IMR-90 (cell line): ENCODE results near the gene ECT2. TPM values are rescaled to one million over a fixed set of nuclear protein-coding genes. Genes with fewer than 3 reads are reported as not detected.

Experiments
- ATAC-seq: fragments of 200-7000 bp; cut with Tn5 transposase; 2 replicates; pipeline ENCODE4 v1.9.1; 2020; ENCODE audit warnings: low read depth, mild to moderate bottlenecking, moderate library complexity
- BruUV-seq: library from RNA; stranded (reverse); fragments of 400-500 nt; replicated peaks from 2 replicates; lab custom pipeline; 2021; lab: Mats Ljungman, UMichigan
- CTCF ChIA-PET: fragments of 300-600 bp; formaldehyde crosslinking; extraction: SDS; loops from one replicate; lab custom pipeline; 2021; ENCODE audit warnings: antibody characterized with exemption; lab: Yijun Ruan, JAX
- POLR2A ChIA-PET: fragments of 300-600 bp; sonication (Branson Sonifier 250); formaldehyde crosslinking; loops from one replicate; lab custom pipeline; 2022; ENCODE audit warnings: antibody characterized with exemption; ENCODE audit not compliant: unreplicated experiment; lab: Charles Lee
- DNase-seq: peaks from one replicate; pipeline ENCODE4 v3.0.0; 2013
- H2AFZ ChIP-seq: replicated peaks from 2 replicates; pipeline ENCODE3; 2013; ENCODE audit warnings: low read length, mild to moderate bottlenecking; ENCODE audit not compliant: poor library complexity
- H2AK5ac ChIP-seq: 2 replicates; pipeline ENCODE4 v1.6.1; 2013; ENCODE audit warnings: low read depth, low read length, inconsistent platforms
- H2AK9ac ChIP-seq: replicated peaks from 2 replicates; pipeline ENCODE3; 2013; ENCODE audit warnings: mild to moderate bottlenecking, low read depth, low read length, moderate library complexity; ENCODE audit not compliant: poor library complexity
- H2BK120ac ChIP-seq: 2 replicates; pipeline ENCODE4 v1.6.1; 2013; ENCODE audit warnings: low read depth, low read length, inconsistent platforms
- H2BK15ac ChIP-seq: 3 replicates; pipeline ENCODE4 v1.6.1; 2013; ENCODE audit warnings: low read depth, low read length, inconsistent platforms
- H2BK20ac ChIP-seq: 2 replicates; pipeline ENCODE4 v1.6.1; 2013; ENCODE audit warnings: low read depth, mild to moderate bottlenecking, inconsistent platforms, low read length, moderate library complexity
- H2BK5ac ChIP-seq: 2 replicates; pipeline ENCODE4 v1.6.1; 2013; ENCODE audit warnings: mild to moderate bottlenecking, low read depth, low read length, inconsistent platforms; ENCODE audit not compliant: poor library complexity, severe bottlenecking
- H3K14ac ChIP-seq: replicated peaks from 2 replicates; pipeline ENCODE4 v1.6.1; 2013; ENCODE audit warnings: low read depth, low read length, inconsistent platforms
- H3K18ac ChIP-seq: 2 replicates; pipeline ENCODE4 v1.6.1; 2013; ENCODE audit warnings: low read depth, low read length, control low read depth
- H3K23ac ChIP-seq: 2 replicates; pipeline ENCODE4 v1.6.1; 2013; ENCODE audit warnings: low read depth, low read length, inconsistent platforms
- H3K27ac ChIP-seq: 2 replicates; pipeline ENCODE4 v1.5.1; 2013; ENCODE audit warnings: mild to moderate bottlenecking, control low read depth, low read length; ENCODE audit not compliant: insufficient read depth
- H3K27me3 ChIP-seq: 2 replicates; pipeline ENCODE4 v1.6.1; 2013; ENCODE audit warnings: low read length; ENCODE audit not compliant: control insufficient read depth, insufficient read depth
- H3K36me3 ChIP-seq: 2 replicates; pipeline ENCODE4 v1.6.1; 2013; ENCODE audit warnings: low read length, mixed read lengths; ENCODE audit not compliant: control insufficient read depth, insufficient read depth
- H3K4ac ChIP-seq: 2 replicates; pipeline ENCODE4 v1.6.1; 2013; ENCODE audit warnings: low read depth, low read length, inconsistent platforms
- H3K4me1 ChIP-seq: 2 replicates; pipeline ENCODE4 v1.6.1; 2013; ENCODE audit warnings: low read length, mixed read lengths; ENCODE audit not compliant: control insufficient read depth, insufficient read depth
- H3K4me2 ChIP-seq: 2 replicates; pipeline ENCODE4 v1.6.1; 2013; ENCODE audit warnings: low read depth, mild to moderate bottlenecking, control low read depth, low read length, moderate library complexity
- H3K4me3 ChIP-seq: 2 replicates; pipeline ENCODE4 v1.5.1; 2013; ENCODE audit warnings: low read depth, mild to moderate bottlenecking, control low read depth, low read length, moderate library complexity; ENCODE audit not compliant: insufficient read depth
- H3K56ac ChIP-seq: 2 replicates; pipeline ENCODE4 v1.6.1; 2013; ENCODE audit warnings: low read length, inconsistent platforms; ENCODE audit not compliant: insufficient read depth; ENCODE audit errors: extremely low read depth
- H3K79me1 ChIP-seq, 2 experiments: 2 replicates each; pipeline ENCODE4 v1.6.1; 2013; ENCODE audit warnings: low read length in 2 of 2, inconsistent platforms in 1 of 2, low read depth in 1 of 2
- H3K9ac ChIP-seq: 2 replicates; pipeline ENCODE4 v1.6.1; 2013; ENCODE audit warnings: low read depth, low read length, control low read depth
- H3K9me1 ChIP-seq: 2 replicates; pipeline ENCODE4 v1.6.1; 2013; ENCODE audit warnings: low read length, inconsistent platforms; ENCODE audit not compliant: insufficient read depth
- H3K9me3 ChIP-seq: 2 replicates; pipeline ENCODE4 v1.6.1; 2013; ENCODE audit warnings: low read length; ENCODE audit not compliant: control insufficient read depth, insufficient read depth
- H4K20me1 ChIP-seq: 2 replicates; pipeline ENCODE4 v1.6.1; 2013; ENCODE audit warnings: low read length, inconsistent platforms; ENCODE audit not compliant: insufficient read depth
- H4K5ac ChIP-seq: 2 replicates; pipeline ENCODE4 v1.6.1; 2013; ENCODE audit warnings: mild to moderate bottlenecking, low read depth, low read length, control low read depth
- H4K8ac ChIP-seq, 2 experiments: 2 replicates each; pipeline ENCODE4 v1.6.1; 2013; ENCODE audit warnings: low read depth in 2 of 2, low read length in 2 of 2, control low read depth in 1 of 2, inconsistent platforms in 1 of 2
- H4K91ac ChIP-seq: 2 replicates; pipeline ENCODE4 v1.6.1; 2013; ENCODE audit warnings: low read depth, low read length, inconsistent platforms; ENCODE audit not compliant: insufficient read depth
- BHLHE40 ChIP-seq: fragments of 150-350 bp; IDR thresholded peaks from 2 replicates; pipeline ENCODE4 v1.6.1; 2016; ENCODE audit warnings: mild to moderate bottlenecking, low read depth, low read length
- CEBPB ChIP-seq: IDR thresholded peaks from 2 replicates; pipeline ENCODE4 v1.6.1; 2012; ENCODE audit warnings: low read depth, low read length, improper control_type of control experiment
- ELK1 ChIP-seq: fragments of 150-350 bp; IDR thresholded peaks from 2 replicates; pipeline ENCODE4 v1.6.1; 2016; ENCODE audit warnings: low read depth, mild to moderate bottlenecking, low read length, moderate library complexity, borderline replicate concordance
- MXI1 ChIP-seq: IDR thresholded peaks from 2 replicates; pipeline ENCODE4 v1.6.1; 2012; ENCODE audit warnings: low read depth, mild to moderate bottlenecking, low read length, moderate library complexity, borderline replicate concordance
- RAD21 ChIP-seq: IDR thresholded peaks from 2 replicates; pipeline ENCODE4 v1.6.1; 2012; ENCODE audit warnings: low read length, improper control_type of control experiment
- RCOR1 ChIP-seq: IDR thresholded peaks from 2 replicates; pipeline ENCODE4 v1.6.1; 2012; ENCODE audit warnings: mild to moderate bottlenecking, low read length, improper control_type of control experiment; ENCODE audit not compliant: insufficient replicate concordance
- RFX5 ChIP-seq: IDR thresholded peaks from 2 replicates; pipeline ENCODE4 v1.8.0; 2012; ENCODE audit warnings: low read depth, mild to moderate bottlenecking, low read length, moderate library complexity
- dilution Hi-C: fragments of 300-500 bp; cut with HindIII; formaldehyde crosslinking; loops from one replicate; pipeline ENCODE4 v1.14.3; 2018; ENCODE audit warnings: low sequenced_read_pairs; ENCODE audit not compliant: unreplicated experiment
- in situ Hi-C: fragments of 300-500 bp; cut with MboI; formaldehyde crosslinking; loops from 3 replicates; pipeline ENCODE4 v1.14.3; 2019; ENCODE audit warnings: low sequenced_read_pairs, inconsistent platforms, mixed read lengths
- intact Hi-C: fragments of 100-400 bp; cut with micrococcal nuclease; formaldehyde crosslinking; loops from 2 replicates; pipeline ENCODE4 v1.10.0; 2022
- polyA plus RNA-seq, 3 experiments: library from polyadenylated mRNA; depleted of rRNA; stranded (reverse); fragments of >200 nt; gene quantifications; 2 replicates each; pipeline ENCODE4 v1.2.3, GENCODE V29; 2012; ENCODE audit warnings: low replicate concordance in 1 of 3
- total RNA-seq: library from RNA; depleted of rRNA; stranded (reverse); fragments of >200 nt; gene quantifications from 2 replicates; pipeline ENCODE4 v1.2.3, GENCODE V29; 2012

The ECT2 gene
- total and polyA plus RNA-seq, 2 of the 4 experiments (the other 2 are of a cell fraction) = 18.1 to 37.8 TPM

GRCh38 chr3:172855037-172855436, 104.5 kb downstream of the ECT2 start:
- no peak for ATAC-seq
- H2AFZ ChIP-seq = no peak overlapping the region
- POLR2A ChIA-PET = no interaction called here

More at GRCh38 chr3:172855037-172855436, 104.5 kb downstream of the ECT2 start:
- H3K23ac ChIP-seq = no peak overlapping the region
- H3K4me2 ChIP-seq = no peak overlapping the region
- no peaks in the 10 kb centered on the region for H3K9me3 ChIP-seq
- CTCF ChIA-PET = no interaction called here
- intact Hi-C loops (no loop called here), in situ Hi-C loops (no loop called here), dilution Hi-C loops (no loop called here)
- no peak overlapping the region for H2BK120ac ChIP-seq
- H2BK15ac ChIP-seq = no peak overlapping the region
- H4K91ac ChIP-seq = no peak overlapping the region
- DNase-seq = no peak
- H3K27ac ChIP-seq = no peak overlapping the region
- H3K4me3 ChIP-seq = no peak overlapping the region
- peaks cover 3% of the 10 kb centered on the region; the same call in 1 of the 2 replicates for H3K27me3 ChIP-seq
- no peak overlapping the region for H3K56ac ChIP-seq
- no peak overlapping the region for H2BK5ac ChIP-seq
- no peak overlapping the region for H2BK20ac ChIP-seq
- no peaks in the 10 kb centered on the region for H4K20me1 ChIP-seq
- H3K14ac ChIP-seq = no peak overlapping the region
- no peaks in the 10 kb centered on the region for H3K79me1 ChIP-seq
- no peak overlapping the region for H2AK5ac ChIP-seq
- no peak overlapping the region for H2AK9ac ChIP-seq
- no peaks in the 10 kb centered on the region for H3K4me1 ChIP-seq
- BruUV-seq = no TSS peak
- no peak for TF ChIP-seq ELK1
- no peak for TF ChIP-seq CEBPB
- no peak for TF ChIP-seq RAD21
- TF ChIP-seq BHLHE40 = no peak
- TF ChIP-seq RFX5 = no peak
- TF ChIP-seq MXI1 = no peak
- no peak for TF ChIP-seq RCOR1
- no peak overlapping the region for H3K18ac ChIP-seq
- H4K5ac ChIP-seq = no peak overlapping the region
- no peak overlapping the region for H3K4ac ChIP-seq
- no peak overlapping the region for H4K8ac ChIP-seq
- H3K9ac ChIP-seq = no peak overlapping the region
- H3K9me1 ChIP-seq = no peaks in the 10 kb centered on the region
- H3K36me3 ChIP-seq = no peaks in the 10 kb centered on the region
